ENCODE measurements around the gene LSM12. TPM values are rescaled to one million over a fixed set of nuclear protein-coding genes. Genes with fewer than 3 reads are reported as not detected.
"Not testable (repeated sequence)": the region's sequence is repeated elsewhere in the genome, so short reads cannot be mapped to it uniquely, and the experiment has no call there.

The LSM12 gene
- total RNA-seq, 1 donor from 2014 or later: 57.3 TPM

DNA sequence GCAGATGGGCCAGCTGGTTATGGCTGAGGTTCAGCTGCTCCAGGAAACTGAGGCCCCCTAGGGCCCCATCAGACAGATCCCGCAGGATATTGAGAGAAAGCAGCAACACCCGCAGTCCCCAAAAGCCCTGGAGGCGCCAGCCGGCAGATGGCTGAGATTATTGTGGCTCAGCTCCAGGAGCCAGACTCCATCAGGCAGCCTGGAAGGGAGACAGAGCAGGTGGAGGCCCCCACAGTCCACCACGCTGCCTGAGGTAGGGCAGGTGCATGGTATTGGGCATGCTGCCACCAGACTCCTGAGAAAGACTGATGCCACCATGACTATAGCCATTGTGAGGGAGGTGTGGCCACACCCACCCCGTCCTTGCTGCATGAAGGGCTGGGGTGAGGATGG, 42.2 kb downstream of the LSM12 start:
- intact Hi-C loops (cut with micrococcal nuclease): no loop called here
- ATAC-seq (ENCODE audit: low read depth) (no peak), DNase-seq (no peak)
- ChIA-PET CTCF (interaction anchor here (0.9 kb wide), 1 partner anchor 17 kb away, joined by 3 read pairs; no protein-coding TSS in a partner anchor), POLR2A (no interaction called here)
- Mint-ChIP-seq H3K9me3 (no peaks in the 10 kb centered on the region), H3K36me3 (ENCODE audit: low read depth) (peaks cover 16% of the 10 kb centered on the region), H3K27ac (no peak overlapping the region), H3K27me3 (no peaks in the 10 kb centered on the region), H3K4me3 (no peak overlapping the region), H3K4me1 (no peaks in the 10 kb centered on the region)
- TF ChIP-seq, protein P1, sequence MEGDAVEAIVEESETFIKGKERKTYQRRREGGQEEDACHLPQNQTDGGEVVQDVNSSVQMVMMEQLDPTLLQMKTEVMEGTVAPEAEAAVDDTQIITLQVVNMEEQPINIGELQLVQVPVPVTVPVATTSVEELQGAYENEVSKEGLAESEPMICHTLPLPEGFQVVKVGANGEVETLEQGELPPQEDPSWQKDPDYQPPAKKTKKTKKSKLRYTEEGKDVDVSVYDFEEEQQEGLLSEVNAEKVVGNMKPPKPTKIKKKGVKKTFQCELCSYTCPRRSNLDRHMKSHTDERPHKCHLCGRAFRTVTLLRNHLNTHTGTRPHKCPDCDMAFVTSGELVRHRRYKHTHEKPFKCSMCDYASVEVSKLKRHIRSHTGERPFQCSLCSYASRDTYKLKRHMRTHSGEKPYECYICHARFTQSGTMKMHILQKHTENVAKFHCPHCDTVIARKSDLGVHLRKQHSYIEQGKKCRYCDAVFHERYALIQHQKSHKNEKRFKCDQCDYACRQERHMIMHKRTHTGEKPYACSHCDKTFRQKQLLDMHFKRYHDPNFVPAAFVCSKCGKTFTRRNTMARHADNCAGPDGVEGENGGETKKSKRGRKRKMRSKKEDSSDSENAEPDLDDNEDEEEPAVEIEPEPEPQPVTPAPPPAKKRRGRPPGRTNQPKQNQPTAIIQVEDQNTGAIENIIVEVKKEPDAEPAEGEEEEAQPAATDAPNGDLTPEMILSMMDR (IDR thresholded peaks at IDR 0.05): no peak

DNA sequence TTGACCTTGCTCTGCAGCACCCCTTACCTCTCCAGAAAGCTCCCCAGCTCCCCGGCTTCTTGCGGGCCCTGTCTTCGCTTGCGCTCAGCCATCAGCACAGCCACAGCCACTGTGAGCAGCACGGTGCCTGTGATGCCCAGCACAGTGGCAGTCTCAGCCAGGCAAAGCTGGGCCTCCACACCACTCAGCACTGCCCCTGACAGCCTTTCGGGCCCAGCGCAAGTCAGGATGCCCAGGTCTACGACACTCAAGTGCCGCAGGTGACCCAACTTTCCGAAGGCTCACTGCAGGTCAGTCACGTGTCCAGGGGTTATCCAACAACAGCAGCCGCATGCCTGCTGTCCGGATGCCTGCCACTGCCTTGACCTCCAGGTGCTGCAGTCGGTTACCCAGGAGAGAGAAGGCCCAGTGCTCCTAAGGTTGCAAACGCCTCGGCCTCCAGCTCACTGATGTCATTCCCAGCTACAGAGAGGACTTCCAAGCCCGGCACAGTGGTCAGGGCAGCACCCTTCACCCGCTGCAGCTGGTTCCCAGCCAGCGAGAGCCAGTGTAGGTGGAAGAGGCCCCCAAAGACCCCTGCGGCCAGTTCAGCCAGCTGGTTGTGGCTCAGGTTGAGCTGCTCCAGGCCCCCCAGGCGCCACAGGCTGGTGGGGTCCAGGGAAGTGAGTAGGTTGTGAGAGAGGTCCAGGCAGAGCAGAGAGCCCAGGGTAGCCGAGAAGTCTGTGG, 42.8 kb downstream of the LSM12 start:
- Mint-ChIP-seq H3K4me1 (no peaks in the 10 kb centered on the region), H3K27ac (no peak overlapping the region), H3K9me3 (no peaks in the 10 kb centered on the region), H3K36me3 (ENCODE audit: low read depth) (peaks cover 16% of the 10 kb centered on the region), H3K27me3 (no peaks in the 10 kb centered on the region), H3K4me3 (no peak overlapping the region)
- ChIA-PET CTCF (interaction anchor here (0.9 kb wide), 1 partner anchor 17 kb away, joined by 3 read pairs; no protein-coding TSS in a partner anchor), POLR2A (no interaction called here)
- ATAC-seq (ENCODE audit: low read depth) (no peak), DNase-seq (no peak)
- intact Hi-C loops (cut with micrococcal nuclease): no loop called here
- TF ChIP-seq, protein P1 (IDR thresholded peaks at IDR 0.05): no peak

DNA sequence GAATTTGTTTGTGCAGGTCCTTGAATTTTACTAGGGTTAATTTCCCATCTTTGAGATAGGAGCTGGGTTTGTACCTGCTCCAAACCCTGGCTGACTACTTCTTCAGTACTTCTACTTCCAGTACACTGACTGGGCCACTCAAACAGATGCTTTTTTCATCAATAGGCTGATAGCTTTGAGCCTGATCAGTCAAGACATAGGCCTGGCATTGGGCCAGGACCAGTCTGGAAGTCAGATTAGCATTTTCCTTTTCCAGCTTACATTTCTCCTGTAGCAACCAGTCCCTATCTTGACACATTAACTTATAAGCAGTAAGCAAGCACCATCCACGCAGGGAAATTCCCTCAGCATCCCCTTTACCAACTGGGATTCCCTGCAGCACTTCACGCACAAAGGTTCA, 44.2 kb downstream of the LSM12 start:
- intact Hi-C loops (cut with micrococcal nuclease): no loop called here
- H3K36me3 Mint-ChIP-seq (ENCODE audit: low read depth): peaks cover 16% of the 10 kb centered on the region
- DNase-seq: no peak
- CTCF ChIA-PET: interaction anchor here (0.8 kb wide), 1 partner anchor 19 kb away, joined by 4 read pairs; no protein-coding TSS in a partner anchor
- no peak for ATAC-seq (ENCODE audit: low read depth)
- no peaks in the 10 kb centered on the region for H3K4me1 Mint-ChIP-seq
- no peak overlapping the region for H3K27ac Mint-ChIP-seq
- H3K4me3 Mint-ChIP-seq: no peak overlapping the region
- POLR2A ChIA-PET: no interaction called here
- H3K27me3 Mint-ChIP-seq: no peaks in the 10 kb centered on the region
- TF ChIP-seq, protein P1 (IDR thresholded peaks at IDR 0.05): no peak
- no peaks in the 10 kb centered on the region for H3K9me3 Mint-ChIP-seq

DNA sequence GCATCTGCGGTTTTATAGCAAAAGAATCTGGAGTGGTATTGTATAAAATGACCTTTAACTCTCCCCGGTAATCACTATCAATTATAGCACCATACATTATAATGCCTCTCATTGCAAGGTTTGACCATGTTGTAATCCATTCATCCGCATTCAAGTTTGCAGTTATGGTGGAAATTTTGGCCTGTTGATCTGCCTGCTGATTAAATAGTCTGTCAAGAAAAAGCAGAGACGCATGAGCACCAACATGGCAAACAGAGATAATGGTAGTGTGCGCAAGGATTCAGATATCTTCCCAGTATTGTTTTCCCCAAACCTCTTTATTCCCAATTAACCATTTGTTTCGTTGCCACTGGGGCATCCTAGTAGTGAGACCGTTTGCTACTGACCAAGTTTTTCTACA, 45.2 kb downstream of the LSM12 start:
- ATAC-seq (ENCODE audit: low read depth); H3K4me1 Mint-ChIP-seq; H3K9me3 Mint-ChIP-seq; POLR2A ChIA-PET; DNase-seq; intact Hi-C loops (cut with micrococcal nuclease); H3K27ac Mint-ChIP-seq; H3K4me3 Mint-ChIP-seq; H3K27me3 Mint-ChIP-seq: not testable (repeated sequence)
- H3K36me3 Mint-ChIP-seq (ENCODE audit: low read depth): peaks cover 16% of the 10 kb centered on the region
- CTCF ChIA-PET: interaction anchor here (0.8 kb wide), 1 partner anchor 102 kb away, joined by 3 read pairs; the partner anchor contains the start of gene HDAC5

GRCh38 chr17:44014437-44015172, 51.9 kb downstream of the LSM12 start, which contains the start of gene TMEM101:
Gene TMEM101 (minus strand): TSS chr17:44014963. CDS start chr17:44014952, 11 bp downstream.
- no peaks in the 10 kb centered on the region for H3K9me3 Mint-ChIP-seq
- peak; percentile 67 for DNase-seq
- POLR2A ChIA-PET: interaction anchor here (0.6 to 2.2 kb wide), 7 partner anchors 29 to 531 kb away, joined by 3 to 16 read pairs (median 4); partner anchors contain the start of genes DHX8, G6PC3, GPATCH8 and HDAC5
- H3K27ac Mint-ChIP-seq: peak within 1 kb of the TSS; percentile 91
- H3K36me3 Mint-ChIP-seq (ENCODE audit: low read depth): peaks cover 15% of the 10 kb centered on the region
- H3K4me3 Mint-ChIP-seq: peak within 1 kb of the TSS; percentile 100
- intact Hi-C loops (cut with micrococcal nuclease): loop anchor here (1.0 to 10.0 kb wide), 4 partner anchors 8 to 490 kb away; partner anchors contain the start of genes G6PC3, GPATCH8 and TMUB2
- H3K4me1 Mint-ChIP-seq: peaks cover 14% of the 10 kb centered on the region
- H3K27me3 Mint-ChIP-seq: no peaks in the 10 kb centered on the region
- CTCF ChIA-PET: no interaction called here
- peak; percentile 98 for ATAC-seq (ENCODE audit: low read depth)
- TF ChIP-seq, protein P1 (IDR thresholded peaks at IDR 0.05): no peak
